KOPT-K1 (cell line): ENCODE results near the gene MEDAG.

Experiments
- H3K27ac ChIP-seq: fragments of 200-600 bp; sonication (generic); 2 replicates; pipeline ENCODE4 v1.5.1; 2016; ENCODE audit warnings: antibody characterized with exemption, mild to moderate bottlenecking, low read depth, low read length; ENCODE audit not compliant: poor library complexity, severe bottlenecking
- H3K36me3 ChIP-seq: fragments of 200-600 bp; sonication (generic); 2 replicates; pipeline ENCODE4 v1.5.1; 2017; ENCODE audit warnings: antibody characterized with exemption, mild to moderate bottlenecking, low read length, moderate library complexity; ENCODE audit not compliant: insufficient read depth
- H3K9me3 ChIP-seq: fragments of 200-600 bp; sonication (generic); 2 replicates; pipeline ENCODE4 v1.5.1; 2017; ENCODE audit warnings: antibody characterized with exemption, low read length, mild to moderate bottlenecking; ENCODE audit not compliant: insufficient read depth, poor library complexity, severe bottlenecking

The MEDAG gene

GRCh38 chr13:30934803-30935202, 28.7 kb downstream of the MEDAG start:
- Histone ChIP-seq H3K36me3 (no peaks in the 10 kb centered on the region), H3K27ac (no peak overlapping the region), H3K9me3 (peaks cover 14% of the 10 kb centered on the region)

- Histone ChIP-seq H3K36me3 (no peaks in the 10 kb centered on the region), H3K27ac (no peak overlapping the region), H3K9me3 (peaks cover 14% of the 10 kb centered on the region)
Observed at GRCh38 chr13:30936971-30937370, 30.9 kb downstream of the MEDAG start.

- Histone ChIP-seq H3K27ac (no peak overlapping the region), H3K9me3 (peaks cover 7% of the 10 kb centered on the region), H3K36me3 (no peaks in the 10 kb centered on the region)
Observed at GRCh38 chr13:30943881-30944280, 37.8 kb downstream of the MEDAG start.

- Histone ChIP-seq H3K27ac (no peak overlapping the region), H3K9me3 (peaks cover 10% of the 10 kb centered on the region), H3K36me3 (no peaks in the 10 kb centered on the region)
Observed at GRCh38 chr13:30957258-30957943, 51.3 kb downstream of the MEDAG start.

- peaks cover 10% of the 10 kb centered on the region for H3K9me3 ChIP-seq
- no peaks in the 10 kb centered on the region for H3K36me3 ChIP-seq
- H3K27ac ChIP-seq, result no peak overlapping the region
Observed at GRCh38 chr13:30959678-30960077, 53.6 kb downstream of the MEDAG start.

- Histone ChIP-seq H3K36me3 (no peaks in the 10 kb centered on the region), H3K9me3 (peaks cover 10% of the 10 kb centered on the region), H3K27ac (no peak overlapping the region)
Observed at GRCh38 chr13:30963791-30964190, 57.7 kb downstream of the MEDAG start.

GRCh38 chr13:30965380-30965779, 59.3 kb downstream of the MEDAG start:
- Histone ChIP-seq H3K36me3 (no peaks in the 10 kb centered on the region), H3K9me3 (peaks cover under 1% of the 10 kb centered on the region), H3K27ac (no peak overlapping the region)

- no peaks in the 10 kb centered on the region for H3K36me3 ChIP-seq
- H3K27ac ChIP-seq, result no peak overlapping the region
- H3K9me3 ChIP-seq, result no peaks in the 10 kb centered on the region
Observed at GRCh38 chr13:30966101-30966500, 60.0 kb downstream of the MEDAG start.

GRCh38 chr13:30968846-30969245, 62.8 kb downstream of the MEDAG start:
- Histone ChIP-seq H3K9me3 (no peaks in the 10 kb centered on the region), H3K27ac (no peak overlapping the region), H3K36me3 (no peaks in the 10 kb centered on the region)

- no peak overlapping the region for H3K27ac ChIP-seq
- H3K36me3 ChIP-seq, result no peaks in the 10 kb centered on the region
- H3K9me3 ChIP-seq, result no peaks in the 10 kb centered on the region
Observed at GRCh38 chr13:30971575-30971974, 65.5 kb downstream of the MEDAG start.

- H3K9me3 ChIP-seq, result no peaks in the 10 kb centered on the region
- H3K36me3 ChIP-seq, result no peaks in the 10 kb centered on the region
- no peak overlapping the region for H3K27ac ChIP-seq
Observed at GRCh38 chr13:30972888-30973377, 66.9 kb downstream of the MEDAG start.

- H3K36me3 ChIP-seq, result no peaks in the 10 kb centered on the region
- H3K9me3 ChIP-seq, result no peaks in the 10 kb centered on the region
- H3K27ac ChIP-seq, result no peak overlapping the region
Observed at GRCh38 chr13:30974350-30974749, 68.3 kb downstream of the MEDAG start.
